Measurements from ENCODE around the gene PTPN1. TPM values are rescaled to one million over a fixed set of nuclear protein-coding genes. Genes with fewer than 3 reads are reported as not detected.

The PTPN1 gene
- total and polyA plus RNA-seq, 2 of the 13 experiments (the other 11 are each of a cell fraction or from before 2014, with no cell fraction given), result 17.7 to 37.2 TPM

DNA sequence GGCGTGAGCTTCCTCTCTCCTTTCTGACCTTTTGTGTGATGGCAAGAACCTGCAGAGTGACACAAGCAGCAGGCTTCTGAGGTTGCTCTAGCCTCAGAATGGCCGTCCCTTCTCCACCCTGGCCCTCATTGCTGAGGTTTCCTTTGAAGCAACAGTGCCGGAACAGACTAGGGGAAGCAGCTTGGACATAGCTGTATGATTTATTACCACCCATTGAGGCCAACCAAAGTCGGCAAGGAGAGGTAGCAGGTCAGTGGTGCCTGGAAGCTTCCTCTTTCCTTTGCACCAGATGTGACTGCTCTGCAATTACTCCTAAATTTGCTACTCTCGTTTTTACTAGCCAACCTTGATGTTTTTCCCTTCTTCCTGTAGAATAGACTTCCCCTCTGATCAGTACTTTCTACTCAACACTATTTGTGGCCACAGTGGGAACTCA is 31.4 kb downstream of the PTPN1 start:
- FAIRE-seq (no peak), ATAC-seq (no peak), DNase-seq (ENCODE audit: low spot score) (no peak)
- H3K4me2 ChIP-seq (ENCODE audit: low read depth, low read length), result no peak overlapping the region
- H3K27me3 ChIP-seq (ENCODE audit: control insufficient read depth in 1 of 2, insufficient read depth in 2 of 2, low read length in 2 of 2), result no peaks in the 10 kb centered on the region
- ChIA-PET POLR2A (no interaction called here), CTCF (ENCODE audit: low intra/inter-chr PET ratio, low total read pairs) (no interaction called here)
- no peak overlapping the region for H3K9ac ChIP-seq (ENCODE audit: insufficient read depth, low read depth, low read length)
- no peak overlapping the region for H2AFZ ChIP-seq (ENCODE audit: low read length)
- no peaks in the 10 kb centered on the region for H3K9me3 ChIP-seq (ENCODE audit: low read length)
- intact Hi-C loops (cut with micrococcal nuclease; ENCODE audit: unreplicated experiment), result no loop called here
- H4K20me1 ChIP-seq (ENCODE audit: insufficient read depth, low read length), result no peaks in the 10 kb centered on the region
- no peak overlapping the region for H3K4me3 ChIP-seq (replicated peaks in 1 of 3; ENCODE audit: insufficient read depth in 1 of 3, low read depth in 2 of 3, low read length in 3 of 3)
- peaks cover 18% of the 10 kb centered on the region for H3K4me1 ChIP-seq (ENCODE audit: insufficient read depth, low read length)
- BruUV-seq (replicated peaks), result no TSS peak
- H3K36me3 ChIP-seq (replicated peaks in 1 of 2; ENCODE audit: control insufficient read depth in 1 of 2, insufficient read depth in 2 of 2, low read length in 2 of 2), result no peaks in the 10 kb centered on the region; a peak in 1 of 5 replicates
- peaks cover 29% of the 10 kb centered on the region for H3K79me2 ChIP-seq (ENCODE audit: insufficient read depth, low read length)
- in situ Hi-C loops (cut with HindIII; ENCODE audit: extremely low pct_ligation_motif_present, low pct_unique_long_range_greater_than_20kb), result no loop called here
- TF ChIP-seq POLR2G (IDR thresholded peaks at IDR 0.05; ENCODE audit: low read depth, low read length), result no peak
- TF ChIP-seq DR1 (CRISPR knock-in tag; IDR thresholded peaks at IDR 0.05), result no peak
- TF ChIP-seq ZBTB7A (CRISPR knock-in tag; IDR thresholded peaks at IDR 0.05), result 0 out of 2 replicates have a peak, but pooled peaks have one; percentile 20
- no peak for TF ChIP-seq SIX1 (CRISPR knock-in tag; IDR thresholded peaks at IDR 0.05; ENCODE audit: borderline replicate concordance)
- no peak overlapping the region for H3K27ac ChIP-seq (ENCODE audit: extremely low read length, insufficient read depth, low read length)
- WGBS (ENCODE audit: low lambda C conversion rate), result 94% methylated on average over 5 of the region's 5 CpGs

- Histone ChIP-seq H3K4me3 (replicated peaks in 1 of 3; ENCODE audit: insufficient read depth in 1 of 3, low read depth in 2 of 3, low read length in 3 of 3) (no peak overlapping the region), H2AFZ (ENCODE audit: low read length) (no peak overlapping the region), H3K4me1 (ENCODE audit: insufficient read depth, low read length) (peaks cover 16% of the 10 kb centered on the region), H3K36me3 (replicated peaks in 1 of 2; ENCODE audit: control insufficient read depth in 1 of 2, insufficient read depth in 2 of 2, low read length in 2 of 2) (peaks cover under 1% of the 10 kb centered on the region in 2 experiments; a peak in 2 of 5 replicates), H3K27me3 (ENCODE audit: control insufficient read depth in 1 of 2, insufficient read depth in 2 of 2, low read length in 2 of 2) (no peaks in the 10 kb centered on the region), H3K4me2 (ENCODE audit: low read depth, low read length) (no peak overlapping the region), H3K9ac (ENCODE audit: insufficient read depth, low read depth, low read length) (no peak overlapping the region), H3K9me3 (ENCODE audit: low read length) (no peaks in the 10 kb centered on the region), H3K79me2 (ENCODE audit: insufficient read depth, low read length) (peaks cover 22% of the 10 kb centered on the region), H3K27ac (ENCODE audit: extremely low read length, insufficient read depth, low read length) (no peak overlapping the region), H4K20me1 (ENCODE audit: insufficient read depth, low read length) (no peaks in the 10 kb centered on the region)
- DNase-seq (ENCODE audit: low spot score) (no peak), ATAC-seq (no peak), FAIRE-seq (peak; percentile 32)
- intact Hi-C loops (cut with micrococcal nuclease; ENCODE audit: unreplicated experiment), result no loop called here
- BruUV-seq (replicated peaks), result no TSS peak
- in situ Hi-C loops (cut with HindIII; ENCODE audit: extremely low pct_ligation_motif_present, low pct_unique_long_range_greater_than_20kb), result no loop called here
- ChIA-PET POLR2A (no interaction called here), CTCF (ENCODE audit: low intra/inter-chr PET ratio, low total read pairs) (no interaction called here)
- 96% methylated on average over 5 of the region's 5 CpGs for WGBS (ENCODE audit: low lambda C conversion rate)
- TF ChIP-seq NFATC3 (CRISPR knock-in tag; IDR thresholded peaks at IDR 0.05), result no peak
- TF ChIP-seq ZNF775 (CRISPR knock-in tag; IDR thresholded peaks at IDR 0.05; ENCODE audit: borderline replicate concordance), result no peak
- TF ChIP-seq ZNF124 (CRISPR knock-in tag; IDR thresholded peaks at IDR 0.05), result no peak
- no peak for TF ChIP-seq MXI1 (IDR thresholded peaks at IDR 0.05; ENCODE audit: borderline replicate concordance, low read depth, low read length)
- TF ChIP-seq, protein P1, sequence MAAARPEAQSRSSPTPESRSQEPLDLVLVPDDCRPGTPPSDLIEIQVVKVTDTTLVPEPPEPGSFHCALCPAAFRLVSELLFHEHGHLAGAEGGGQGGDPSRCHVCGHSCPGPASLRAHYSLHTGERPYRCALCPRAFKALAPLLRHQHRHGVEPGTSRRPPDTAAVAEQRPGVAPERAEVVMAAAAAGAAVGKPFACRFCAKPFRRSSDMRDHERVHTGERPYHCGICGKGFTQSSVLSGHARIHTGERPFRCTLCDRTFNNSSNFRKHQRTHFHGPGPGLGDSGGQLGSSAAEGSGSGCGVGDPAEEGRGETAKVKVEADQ (CRISPR knock-in tag; IDR thresholded peaks at IDR 0.05; ENCODE audit: borderline replicate concordance), result no peak
- no peak for TF ChIP-seq ZNF790 (CRISPR knock-in tag; IDR thresholded peaks at IDR 0.05; ENCODE audit: borderline replicate concordance)
- no peak for TF ChIP-seq NR2F2 (IDR thresholded peaks at IDR 0.05; ENCODE audit: borderline replicate concordance, low read depth)
- TF ChIP-seq RNF219 (CRISPR knock-in tag; IDR thresholded peaks at IDR 0.05), result no peak
- TF ChIP-seq BCL6 (CRISPR knock-in tag; IDR thresholded peaks at IDR 0.05), result no peak
- no peak for TF ChIP-seq ZBTB10 (CRISPR knock-in tag; IDR thresholded peaks at IDR 0.05; ENCODE audit: borderline replicate concordance)
Observed at GRCh38 chr20:50543326-50543725, 33.1 kb downstream of the PTPN1 start.
